ENCODE results near the gene VASH1. TPM values are rescaled to one million over a fixed set of nuclear protein-coding genes. Genes with fewer than 3 reads are reported as not detected.
A peak's percentile ranks its signal among the peaks of the same experiment; 100 is the strongest.

VASH1 gene
- total and polyA plus RNA-seq, 3 experiments from 2014 or later = 1.4 to 6.3 (median 5.7) TPM

DNA sequence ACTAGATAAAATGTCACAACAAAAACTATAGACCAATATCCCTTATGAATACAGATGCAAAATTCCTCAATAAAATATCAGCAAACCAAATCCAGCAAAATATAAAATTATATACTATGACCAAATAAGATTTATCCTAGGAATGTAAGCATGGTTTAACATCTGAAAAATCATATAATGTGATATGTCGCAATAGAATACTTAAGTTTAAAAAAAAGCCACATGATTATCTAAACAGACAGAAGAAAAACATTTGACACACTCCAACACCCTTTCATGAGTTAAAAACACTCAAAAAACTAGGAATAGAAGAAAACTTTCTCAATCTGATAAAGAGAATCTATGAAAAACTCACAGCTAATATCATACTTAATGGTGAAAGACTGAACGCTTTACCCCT lies 31.2 kb downstream of the VASH1 start:
- ChIA-PET CTCF (no interaction called here), POLR2A (no interaction called here)
- Histone ChIP-seq H3K4me3 (ENCODE audit: low read length) (no peak overlapping the region), H3K27ac (ENCODE audit: low read depth, low read length) (no peak overlapping the region), H3K9me3 (ENCODE audit: low read length) (no peaks in the 10 kb centered on the region), H3K36me3 (ENCODE audit: insufficient read depth, low read length) (peaks cover 31% of the 10 kb centered on the region), H3K27me3 (ENCODE audit: insufficient read depth, low read length, poor library complexity, severe bottlenecking) (no peaks in the 10 kb centered on the region), H3K4me1 (ENCODE audit: insufficient read depth, low read length) (no peaks in the 10 kb centered on the region)
- Mint-ChIP-seq H3K4me3 (no peak overlapping the region), H3K27me3 (no peaks in the 10 kb centered on the region), H3K4me1 (no peaks in the 10 kb centered on the region), H3K36me3 (peaks cover 0 to 74% (median 23%) of the 10 kb centered on the region in 3 donors), H3K9me3 (no peaks in the 10 kb centered on the region), H3K27ac (peak overlapping the region in 1 of 8 donors; percentile 47)
- DNase-seq = no peak

DNA sequence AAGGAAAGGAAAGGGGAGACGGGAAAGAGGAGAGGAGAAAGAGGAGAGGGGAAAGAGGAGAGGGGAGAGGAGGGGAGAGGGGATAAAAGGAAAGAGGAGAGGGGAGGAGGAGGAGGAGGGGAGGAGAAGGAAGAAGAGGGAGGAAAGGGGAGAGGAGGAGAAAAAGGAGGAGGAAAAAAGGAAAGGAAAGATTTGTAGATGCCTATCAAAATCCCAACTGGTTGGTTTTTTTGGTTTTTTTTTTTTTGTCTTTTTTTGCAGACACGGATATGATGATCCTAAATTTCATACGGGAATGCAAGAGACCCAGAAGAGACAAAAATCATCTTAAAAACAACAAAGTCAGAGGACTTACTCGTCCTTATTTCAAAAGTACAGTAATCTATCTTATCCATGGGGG lies 32.1 kb downstream of the VASH1 start:
- ChIA-PET POLR2A (no interaction called here), CTCF (no interaction called here)
- no peaks in the 10 kb centered on the region for H3K9me3 ChIP-seq (ENCODE audit: low read length)
- peaks cover 6 to 74% (median 27%) of the 10 kb centered on the region in 3 donors for H3K36me3 Mint-ChIP-seq
- H3K9me3 Mint-ChIP-seq = no peaks in the 10 kb centered on the region
- H3K36me3 ChIP-seq (ENCODE audit: insufficient read depth, low read length) = peaks cover 23% of the 10 kb centered on the region
- H3K4me1 Mint-ChIP-seq = no peaks in the 10 kb centered on the region
- H3K4me3 ChIP-seq (ENCODE audit: low read length) = no peak overlapping the region
- H3K4me3 Mint-ChIP-seq = no peak overlapping the region
- H3K27me3 Mint-ChIP-seq = no peaks in the 10 kb centered on the region
- H3K4me1 ChIP-seq (ENCODE audit: insufficient read depth, low read length) = no peaks in the 10 kb centered on the region
- no peak overlapping the region for H3K27ac ChIP-seq (ENCODE audit: low read depth, low read length)
- no peaks in the 10 kb centered on the region for H3K27me3 ChIP-seq (ENCODE audit: insufficient read depth, low read length, poor library complexity, severe bottlenecking)
- no peak for DNase-seq
- no peak overlapping the region for H3K27ac Mint-ChIP-seq

DNA sequence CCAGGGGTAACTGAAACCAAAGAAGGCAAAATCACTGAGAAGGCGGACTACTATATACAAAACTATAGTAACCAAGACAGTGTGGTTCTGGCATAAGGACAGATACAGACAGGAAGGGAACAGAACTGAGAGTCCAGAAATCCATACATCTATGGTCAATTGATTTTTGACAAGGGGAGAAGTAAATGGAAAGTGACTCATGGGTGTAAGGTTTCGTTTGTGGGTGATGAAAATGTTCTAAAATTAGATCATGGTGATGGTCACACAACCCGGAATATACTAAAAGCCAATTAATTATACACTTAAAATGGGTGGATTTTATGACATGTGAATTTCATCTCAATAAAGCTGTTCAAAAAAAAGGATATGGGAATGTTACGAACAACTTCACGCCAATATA lies 32.7 kb downstream of the VASH1 start:
- no peaks in the 10 kb centered on the region for H3K9me3 Mint-ChIP-seq
- peaks cover 6 to 73% (median 24%) of the 10 kb centered on the region in 3 donors for H3K36me3 Mint-ChIP-seq
- CTCF ChIA-PET = no interaction called here

DNA sequence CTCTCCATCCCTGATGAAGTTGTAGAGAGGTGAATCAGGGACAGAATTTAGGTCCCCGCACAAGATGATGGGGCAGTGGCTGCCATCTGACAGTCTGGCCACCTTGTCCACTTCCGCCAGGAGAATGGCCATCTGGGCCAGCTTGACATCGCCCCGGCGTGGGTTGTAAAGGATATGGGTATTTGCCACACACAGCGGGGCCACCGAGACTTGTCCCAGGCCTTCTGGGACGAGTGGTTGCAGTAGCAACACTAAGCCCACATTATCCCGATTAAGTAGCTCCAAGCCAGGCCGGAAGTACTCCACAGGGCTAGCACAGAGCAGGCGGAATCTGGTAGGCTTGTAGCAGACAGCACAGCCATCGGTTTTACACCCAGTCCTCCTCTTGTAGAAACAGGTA lies 45.2 kb downstream of the VASH1 start:
- Mint-ChIP-seq H3K4me1 (peaks cover 17 to 23% (median 20%) of the 10 kb centered on the region in 3 donors), H3K36me3 (peaks cover 15 to 79% (median 35%) of the 10 kb centered on the region in 3 donors), H3K4me3 (no peak overlapping the region), H3K27me3 (no peaks in the 10 kb centered on the region), H3K9me3 (no peaks in the 10 kb centered on the region), H3K27ac (no peak overlapping the region)
- no peaks in the 10 kb centered on the region for H3K9me3 ChIP-seq (ENCODE audit: low read length)
- no peak for DNase-seq
- H3K27ac ChIP-seq (ENCODE audit: low read depth, low read length) = no peak overlapping the region
- no peaks in the 10 kb centered on the region for H3K27me3 ChIP-seq (ENCODE audit: insufficient read depth, low read length, poor library complexity, severe bottlenecking)
- ChIA-PET POLR2A (no interaction called here), CTCF (interaction anchor here (0.8 to 1.7 kb wide), 4 partner anchors 22 to 318 kb away, joined by 3 to 4 read pairs (median 4); no protein-coding TSS in a partner anchor)
- H3K36me3 ChIP-seq (ENCODE audit: insufficient read depth, low read length) = peaks cover 30% of the 10 kb centered on the region
- H3K4me3 ChIP-seq (ENCODE audit: low read length) = no peak overlapping the region
- H3K4me1 ChIP-seq (ENCODE audit: insufficient read depth, low read length) = peaks cover 11% of the 10 kb centered on the region

More for the DNA sequence above, 32.7 kb downstream of the VASH1 start:
- H3K27ac ChIP-seq (ENCODE audit: low read depth, low read length) = no peak overlapping the region
- H3K27me3 ChIP-seq (ENCODE audit: insufficient read depth, low read length, poor library complexity, severe bottlenecking) = no peaks in the 10 kb centered on the region
- Mint-ChIP-seq H3K27me3 (no peaks in the 10 kb centered on the region), H3K4me3 (no peak overlapping the region), H3K4me1 (no peaks in the 10 kb centered on the region), H3K27ac (no peak overlapping the region)
- POLR2A ChIA-PET = no interaction called here
- no peak overlapping the region for H3K4me3 ChIP-seq (ENCODE audit: low read length)
- no peaks in the 10 kb centered on the region for H3K4me1 ChIP-seq (ENCODE audit: insufficient read depth, low read length)
- no peak for DNase-seq
- H3K9me3 ChIP-seq (ENCODE audit: low read length) = no peaks in the 10 kb centered on the region
- peaks cover 17% of the 10 kb centered on the region for H3K36me3 ChIP-seq (ENCODE audit: insufficient read depth, low read length)

DNA sequence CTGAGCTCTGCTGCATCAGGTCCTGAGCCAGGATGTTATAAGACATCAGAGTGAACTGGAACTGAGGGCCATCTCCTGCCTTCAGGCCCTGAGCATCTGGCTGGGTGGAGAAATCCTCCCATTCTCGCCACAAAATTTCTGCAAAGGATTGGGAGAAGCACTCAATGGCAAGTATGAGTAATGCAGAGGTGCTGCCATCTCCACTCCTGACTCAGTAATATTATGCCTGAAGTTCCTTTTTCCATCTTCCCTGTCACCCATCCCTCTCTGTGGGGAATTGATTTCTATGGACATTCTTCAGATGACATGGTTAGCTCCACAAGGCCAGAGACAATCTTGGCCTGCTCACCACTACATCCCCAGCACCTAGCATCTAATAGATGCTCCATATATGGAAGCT lies 46.7 kb downstream of the VASH1 start:
- Mint-ChIP-seq H3K4me3 (peak overlapping the region in 1 of 7 donors; percentile 18), H3K4me1 (peaks cover 24 to 34% (median 30%) of the 10 kb centered on the region in 3 donors), H3K9me3 (no peaks in the 10 kb centered on the region), H3K36me3 (peaks cover 10 to 72% (median 23%) of the 10 kb centered on the region in 3 donors), H3K27me3 (peaks cover 0 to 4% of the 10 kb centered on the region in 2 donors), H3K27ac (peak overlapping the region in 1 of 8 donors; percentile 66)
- no peak for DNase-seq
- H3K27ac ChIP-seq (ENCODE audit: low read depth, low read length) = no peak overlapping the region
- H3K4me1 ChIP-seq (ENCODE audit: insufficient read depth, low read length) = peaks cover 19% of the 10 kb centered on the region
- no peak overlapping the region for H3K4me3 ChIP-seq (ENCODE audit: low read length)
- no peaks in the 10 kb centered on the region for H3K27me3 ChIP-seq (ENCODE audit: insufficient read depth, low read length, poor library complexity, severe bottlenecking)
- ChIA-PET CTCF (no interaction called here), POLR2A (no interaction called here)
- no peaks in the 10 kb centered on the region for H3K9me3 ChIP-seq (ENCODE audit: low read length)
- H3K36me3 ChIP-seq (ENCODE audit: insufficient read depth, low read length) = peaks cover 23% of the 10 kb centered on the region

DNA sequence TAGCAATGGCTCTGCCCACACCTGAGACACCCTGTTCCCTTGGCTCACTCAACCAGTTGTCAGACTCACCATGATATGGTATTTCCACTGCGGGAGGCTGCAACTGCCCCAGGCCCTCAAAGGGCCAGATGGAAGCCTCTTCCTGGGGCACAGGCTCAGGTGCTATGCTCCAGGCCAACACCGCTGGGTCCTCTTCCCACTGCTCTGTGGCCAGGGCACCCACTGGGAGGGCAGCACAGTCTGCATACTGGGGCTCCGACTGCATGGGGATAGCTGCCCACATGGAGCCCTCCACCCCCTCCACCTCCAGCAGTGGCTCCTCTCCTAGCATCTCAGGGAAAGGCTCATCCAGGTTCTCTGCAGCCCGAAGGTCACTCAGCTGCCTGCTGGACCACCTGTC lies 47.7 kb downstream of the VASH1 start:
- DNase-seq = no peak
- Mint-ChIP-seq H3K9me3 (no peaks in the 10 kb centered on the region), H3K27ac (no peak overlapping the region), H3K4me1 (peaks cover 26 to 37% (median 37%) of the 10 kb centered on the region in 3 donors), H3K4me3 (no peak overlapping the region), H3K27me3 (peaks cover 0 to 4% of the 10 kb centered on the region in 2 donors), H3K36me3 (peaks cover 0 to 62% (median 14%) of the 10 kb centered on the region in 3 donors)
- Histone ChIP-seq H3K27me3 (ENCODE audit: insufficient read depth, low read length, poor library complexity, severe bottlenecking) (no peaks in the 10 kb centered on the region), H3K36me3 (ENCODE audit: insufficient read depth, low read length) (peaks cover 13% of the 10 kb centered on the region), H3K4me1 (ENCODE audit: insufficient read depth, low read length) (peaks cover 23% of the 10 kb centered on the region), H3K27ac (ENCODE audit: low read depth, low read length) (no peak overlapping the region), H3K9me3 (ENCODE audit: low read length) (no peaks in the 10 kb centered on the region), H3K4me3 (ENCODE audit: low read length) (no peak overlapping the region)
- ChIA-PET POLR2A (no interaction called here), CTCF (no interaction called here)

DNA sequence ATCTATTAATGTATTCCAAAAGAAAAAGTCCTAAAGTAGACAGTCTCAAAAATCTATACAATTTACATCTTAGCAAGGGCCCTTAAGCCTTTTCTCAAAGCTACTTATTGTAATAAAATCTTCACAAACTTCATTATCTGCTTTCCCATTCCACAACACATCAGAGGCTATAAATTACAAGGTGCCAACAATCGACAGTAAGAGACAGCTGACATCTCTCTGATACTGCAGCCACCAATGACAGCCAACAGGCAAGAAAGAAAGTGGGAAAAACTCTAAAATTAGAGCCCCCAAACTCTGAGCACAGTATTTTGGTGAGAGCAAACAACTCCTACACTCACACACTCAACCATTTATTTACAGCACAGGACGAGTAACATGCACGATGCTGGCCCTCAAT lies 49.3 kb downstream of the VASH1 start:
- peaks cover 23% of the 10 kb centered on the region for H3K4me1 ChIP-seq (ENCODE audit: insufficient read depth, low read length)
- no peak overlapping the region for H3K27ac ChIP-seq (ENCODE audit: low read depth, low read length)
- H3K27me3 ChIP-seq (ENCODE audit: insufficient read depth, low read length, poor library complexity, severe bottlenecking) = no peaks in the 10 kb centered on the region
- H3K36me3 ChIP-seq (ENCODE audit: insufficient read depth, low read length) = peaks cover 8% of the 10 kb centered on the region
- ChIA-PET POLR2A (interaction anchor here (0.7 kb wide), 1 partner anchor 511 kb away, joined by 3 read pairs; the partner anchor contains the start of gene GSTZ1), CTCF (interaction anchor here (1.0 to 2.1 kb wide), 3 partner anchors 8 to 100 kb away, joined by 3 to 11 read pairs (median 4); no protein-coding TSS in a partner anchor)
- Mint-ChIP-seq H3K36me3 (peaks cover 0 to 48% (median 12%) of the 10 kb centered on the region in 3 donors), H3K4me1 (peaks cover 26 to 37% (median 37%) of the 10 kb centered on the region in 3 donors), H3K27ac (peak overlapping the region; percentile 24 to 98 (median 74)), H3K4me3 (peak overlapping the region; percentile 1 to 97 (median 88)), H3K9me3 (no peaks in the 10 kb centered on the region), H3K27me3 (peaks cover 0 to 4% of the 10 kb centered on the region in 2 donors)
- H3K9me3 ChIP-seq (ENCODE audit: low read length) = no peaks in the 10 kb centered on the region
- DNase-seq = no peak
- peak overlapping the region; percentile 30 for H3K4me3 ChIP-seq (ENCODE audit: low read length)

DNA sequence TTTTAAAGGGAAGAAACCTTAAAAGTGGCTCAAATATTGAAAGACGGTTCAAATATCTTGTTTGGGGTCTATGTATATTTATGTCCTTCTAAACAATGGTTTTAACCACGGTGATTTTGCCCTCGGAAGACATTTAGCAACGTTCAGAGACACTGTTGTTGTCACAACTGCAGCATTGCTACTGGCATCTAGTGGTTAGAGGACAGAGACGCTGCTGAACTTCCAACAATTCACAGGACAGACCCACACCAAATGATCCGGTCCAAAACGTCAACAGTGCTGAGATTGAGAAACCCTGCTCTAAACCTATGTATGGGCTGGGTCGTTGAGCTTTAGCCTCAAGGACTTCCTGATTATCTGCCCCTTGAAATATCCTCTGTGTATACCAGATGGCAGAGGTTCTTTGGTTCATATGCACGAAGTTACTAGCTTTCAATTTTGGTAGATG lies 49.7 kb downstream of the VASH1 start:
- peaks cover 26 to 37% (median 37%) of the 10 kb centered on the region in 3 donors for H3K4me1 Mint-ChIP-seq
- H3K27ac ChIP-seq (ENCODE audit: low read depth, low read length) = no peak overlapping the region
- peak overlapping the region; percentile 30 for H3K4me3 ChIP-seq (ENCODE audit: low read length)
- CTCF ChIA-PET = interaction anchor here (0.7 to 2.1 kb wide), 5 partner anchors 8 to 104 kb away, joined by 3 to 11 read pairs (median 4); no protein-coding TSS in a partner anchor
- no peaks in the 10 kb centered on the region for H3K27me3 ChIP-seq (ENCODE audit: insufficient read depth, low read length, poor library complexity, severe bottlenecking)
- H3K9me3 ChIP-seq (ENCODE audit: low read length) = no peaks in the 10 kb centered on the region
- H3K36me3 ChIP-seq (ENCODE audit: insufficient read depth, low read length) = peaks cover 8% of the 10 kb centered on the region
- H3K36me3 Mint-ChIP-seq = peaks cover 0 to 44% (median 10%) of the 10 kb centered on the region in 3 donors
- peaks cover 23% of the 10 kb centered on the region for H3K4me1 ChIP-seq (ENCODE audit: insufficient read depth, low read length)
- no peaks in the 10 kb centered on the region for H3K9me3 Mint-ChIP-seq
- H3K4me3 Mint-ChIP-seq = peak overlapping the region; percentile 83 to 97 (median 93)
- peak in 1 of 5 donors; percentile 16 for DNase-seq
- POLR2A ChIA-PET = interaction anchor here (0.5 to 0.7 kb wide), 2 partner anchors 22 to 510 kb away, joined by 3 read pairs; partner anchors contain the start of gene GSTZ1
- peaks cover 0 to 4% of the 10 kb centered on the region in 2 donors for H3K27me3 Mint-ChIP-seq
- peak overlapping the region; percentile 24 to 98 (median 74) for H3K27ac Mint-ChIP-seq

Measured in CD8-positive, alpha-beta memory T cell (primary cell).